K562 (cell line): ENCODE measurements around the gene MPHOSPH6. TPM values are rescaled to one million over a fixed set of nuclear protein-coding genes. Genes with fewer than 3 reads are reported as not detected.

ENCODE experiments used
- MGA ChIP-seq: fragments of 450-650 bp; IDR thresholded peaks from 2 replicates; pipeline ENCODE4 v1.6.1; 2016; ENCODE audit warnings: mild to moderate bottlenecking, moderate library complexity
- PRDM10 ChIP-seq: fragments of 450-650 bp; IDR thresholded peaks from 2 replicates; pipeline ENCODE4 v1.6.1; 2018; ENCODE audit not compliant: partially characterized antibody
- polyA plus RNA-seq, 8 experiments: library from polyadenylated mRNA; depleted of rRNA in 4 of 8; stranded (reverse) in 5 of 8; unstranded in 3 of 8; fragments of >200 nt; fragmentation: Nextera tagmentation in 2 of 8; fragmentation: Illumina TruSeq in 1 of 8; extraction: Ambion mirVana in 2 of 8; extraction: Trizol in 1 of 8; gene quantifications; 2 replicates each; pipeline versions ENCODE4 v1.2.1 to v1.2.3, GENCODE V29; 2011 to 2014; ENCODE audit warnings: inconsistent platforms in 1 of 8, missing spikeins in 1 of 8
- total RNA-seq, 7 experiments: library from RNA; depleted of rRNA in 6 of 7; stranded (reverse); fragments of >200 nt in 6 of 7; fragmentation: Illumina TruSeq in 2 of 7; extraction: Trizol in 2 of 7; gene quantifications; 2 replicates each; pipeline versions ENCODE4 v1.2.1 to v1.2.3, GENCODE V29; 2011 to 2021; ENCODE audit warnings: low replicate concordance in 1 of 7

The MPHOSPH6 gene
- total and polyA plus RNA-seq, 9 of the 15 experiments (the other 6 are each of a cell fraction or from before 2014, with no cell fraction given): 37.0 to 153 (median 76.7) TPM

GRCh38 chr16:82119405-82119804 lies 50.6 kb downstream of the MPHOSPH6 start (continued):
- TF ChIP-seq MGA (no peak), PRDM10 (no peak)
